H1 (cell line): ENCODE results near the gene RRBP1. TPM values are rescaled to one million over a fixed set of nuclear protein-coding genes. Genes with fewer than 3 reads are reported as not detected.

Source experiments
- CTCF ChIA-PET: fragments of 300-600 bp; sonication (Branson Sonifier 250); formaldehyde crosslinking; loops from one replicate; lab custom pipeline; 2021; ENCODE audit not compliant: partially characterized antibody; lab: Charles Lee
- POLR2A ChIA-PET: fragments of 300-600 bp; sonication (Branson Sonifier 250); formaldehyde crosslinking; loops from one replicate; lab custom pipeline; 2021; ENCODE audit warnings: inconsistent platforms; ENCODE audit not compliant: partially characterized antibody; lab: Charles Lee
- DNase-seq, 2 experiments: peaks; one replicate each; pipeline versions ENCODE4 v3.0.0 to v3.0.0-alpha.2; 2010 to 2022; ENCODE audit warnings: low spot score in 2 of 2, low read depth in 1 of 2, mixed read lengths in 1 of 2
- FAIRE-seq: peaks from 2 replicates; lab custom pipeline; 2011; peaks lifted over from hg19 to GRCh38; lab: Jason Lieb, UNC
- H2AFZ ChIP-seq: 2 replicates; pipeline ENCODE4 v1.8.1; 2012; ENCODE audit warnings: low read length, inconsistent platforms
- H2AK5ac ChIP-seq: 2 replicates; pipeline ENCODE4 v1.6.1; 2013; ENCODE audit warnings: low read depth, low read length
- H2BK120ac ChIP-seq: replicated peaks from 2 replicates; pipeline ENCODE3; 2013; ENCODE audit warnings: low read depth, low read length, inconsistent platforms
- H2BK12ac ChIP-seq: 2 replicates; pipeline ENCODE4 v1.6.1; 2013; ENCODE audit warnings: low read depth, low read length
- H2BK15ac ChIP-seq: 2 replicates; pipeline ENCODE4 v1.6.1; 2013; ENCODE audit warnings: low read length
- H2BK20ac ChIP-seq: 2 replicates; pipeline ENCODE4 v1.6.1; 2013; ENCODE audit warnings: low read length
- H2BK5ac ChIP-seq: 2 replicates; pipeline ENCODE4 v1.6.1; 2013; ENCODE audit warnings: low read depth, low read length
- H3K14ac ChIP-seq: 2 replicates; pipeline ENCODE4 v1.6.1; 2013; ENCODE audit warnings: inconsistent platforms; ENCODE audit not compliant: insufficient read length
- H3K18ac ChIP-seq: 2 replicates; pipeline ENCODE4 v1.6.1; 2013; ENCODE audit warnings: low read length; ENCODE audit errors: extremely low read depth
- H3K23ac ChIP-seq: 2 replicates; pipeline ENCODE4 v1.6.1; 2013; ENCODE audit warnings: inconsistent platforms; ENCODE audit not compliant: insufficient read length
- H3K23me2 ChIP-seq: 2 replicates; pipeline ENCODE4 v1.6.1; 2013; ENCODE audit warnings: low read depth, low read length
- H3K27ac ChIP-seq: 2 replicates; pipeline ENCODE4 v1.6.1; 2011; ENCODE audit warnings: low read depth, low read length, inconsistent platforms
- H3K27me3 ChIP-seq, 4 experiments: replicated peaks in 1 of 4; 1 replicate in 1 of 4; 2 replicates in 3 of 4; pipeline versions ENCODE4 v1.6.1 to v1.8.1; 2011 to 2013; ENCODE audit warnings: low read length in 3 of 4, mild to moderate bottlenecking in 3 of 4, inconsistent platforms in 2 of 4, mixed read lengths in 2 of 4, moderate library complexity in 1 of 4; ENCODE audit not compliant: control insufficient read depth in 3 of 4, insufficient read depth in 3 of 4; ENCODE audit errors: extremely low read depth in 1 of 4
- H3K36me3 ChIP-seq, 4 experiments: 2 replicates each; pipeline versions ENCODE4 v1.6.1 to v1.8.1; 2011 to 2013; ENCODE audit warnings: mild to moderate bottlenecking in 4 of 4, low read length in 3 of 4, moderate library complexity in 2 of 4, control low read depth in 1 of 4, inconsistent platforms in 1 of 4; ENCODE audit not compliant: insufficient read depth in 4 of 4, control insufficient read depth in 2 of 4
- H3K4ac ChIP-seq: replicated peaks from 2 replicates; pipeline ENCODE3; 2013; ENCODE audit warnings: low read length, low read depth, mixed read lengths, inconsistent platforms; ENCODE audit not compliant: insufficient read length
- H3K4me1 ChIP-seq, 4 experiments: replicated peaks in 1 of 4; 1 replicate in 1 of 4; 2 replicates in 3 of 4; pipeline versions ENCODE4 v1.6.1 to v1.8.1; 2011 to 2013; ENCODE audit warnings: low read length in 3 of 4, inconsistent platforms in 2 of 4, mixed read lengths in 1 of 4; ENCODE audit not compliant: insufficient read depth in 4 of 4, control insufficient read depth in 3 of 4
- H3K4me2 ChIP-seq, 2 experiments: 2 replicates each; pipeline versions ENCODE4 v1.6.1 to v1.8.1; 2011 to 2013; ENCODE audit warnings: low read depth in 2 of 2, low read length in 2 of 2, control low read depth in 1 of 2, inconsistent platforms in 1 of 2, mild to moderate bottlenecking in 1 of 2; ENCODE audit not compliant: insufficient read depth in 1 of 2
- H3K4me3 ChIP-seq, 4 experiments: fragments of 200-600, 300-600 bp in 1 of 4; sonication (generic), shearing (Covaris generic), sonication (Bioruptor Twin) in 1 of 4; 2 replicates each; pipeline versions ENCODE4 v1.5.1 to v1.8.1; 2011 to 2016; ENCODE audit warnings: low read length in 4 of 4, low read depth in 3 of 4, control low read depth in 2 of 4, inconsistent platforms in 2 of 4, mild to moderate bottlenecking in 2 of 4, mixed read lengths in 1 of 4, moderate library complexity in 1 of 4; ENCODE audit not compliant: insufficient read depth in 2 of 4; ENCODE audit errors: extremely low read depth in 1 of 4
- H3K56ac ChIP-seq: replicated peaks from 2 replicates; pipeline ENCODE3; 2013; ENCODE audit warnings: low read depth, mild to moderate bottlenecking, mixed read lengths, low read length, inconsistent platforms; ENCODE audit not compliant: insufficient read length
- H3K79me1 ChIP-seq: 2 replicates; pipeline ENCODE4 v1.6.1; 2013; ENCODE audit warnings: low read depth, low read length, control low read depth
- H3K79me2 ChIP-seq, 2 experiments: 2 replicates each; pipeline versions ENCODE4 v1.6.1 to v1.8.1; 2012 to 2013; ENCODE audit warnings: low read length in 2 of 2, mild to moderate bottlenecking in 2 of 2, inconsistent platforms in 1 of 2; ENCODE audit not compliant: insufficient read depth in 2 of 2, control insufficient read depth in 1 of 2
- H3K9ac ChIP-seq, 4 experiments: replicated peaks in 1 of 4; 1 replicate in 1 of 4; 2 replicates in 3 of 4; pipeline versions ENCODE4 v1.6.1 to v1.8.1; 2011 to 2013; ENCODE audit warnings: low read depth in 3 of 4, low read length in 3 of 4, control low read depth in 2 of 4, mild to moderate bottlenecking in 2 of 4, moderate library complexity in 2 of 4, inconsistent platforms in 1 of 4; ENCODE audit errors: extremely low read depth in 1 of 4
- H3K9me3 ChIP-seq, 2 experiments: 2 replicates each; pipeline versions ENCODE4 v1.6.1 to v1.8.1; 2012 to 2013; ENCODE audit warnings: mild to moderate bottlenecking in 2 of 2, moderate library complexity in 2 of 2, control low read depth in 1 of 2, inconsistent platforms in 1 of 2, low read depth in 1 of 2, low read length in 1 of 2, mixed read lengths in 1 of 2; ENCODE audit not compliant: insufficient read depth in 2 of 2
- H4K20me1 ChIP-seq, 2 experiments: replicated peaks in 1 of 2; 2 replicates each; pipeline versions ENCODE3 to v1.8.1; 2011 to 2013; ENCODE audit warnings: inconsistent platforms in 2 of 2, low read length in 2 of 2, mild to moderate bottlenecking in 1 of 2; ENCODE audit not compliant: insufficient read depth in 2 of 2, control insufficient read depth in 1 of 2
- H4K5ac ChIP-seq: 2 replicates; pipeline ENCODE4 v1.6.1; 2013; ENCODE audit warnings: low read length, low read depth, mixed read lengths, inconsistent platforms; ENCODE audit not compliant: insufficient read length
- H4K8ac ChIP-seq: 2 replicates; pipeline ENCODE4 v1.8.0; 2013; ENCODE audit warnings: mild to moderate bottlenecking, moderate library complexity, low read length, inconsistent platforms; ENCODE audit not compliant: insufficient read depth; ENCODE audit errors: extremely low read depth
- H4K91ac ChIP-seq: replicated peaks from 2 replicates; pipeline ENCODE3; 2013; ENCODE audit warnings: low read length, mixed read lengths, inconsistent platforms; ENCODE audit not compliant: insufficient read length
- BACH1 ChIP-seq: IDR thresholded peaks from 2 replicates; pipeline ENCODE4 v1.6.1; 2012; ENCODE audit warnings: low read length, improper control_type of control experiment
- KDM4A ChIP-seq: IDR thresholded peaks from one replicate; pipeline ENCODE4 v1.7.1; 2012; ENCODE audit warnings: low read depth, mild to moderate bottlenecking, moderate library complexity, low read length, inconsistent platforms; ENCODE audit not compliant: severe bottlenecking
- KDM5A ChIP-seq: fragments of 200-600 bp; IDR thresholded peaks from 2 replicates; pipeline ENCODE4 v1.7.1; 2012; ENCODE audit warnings: mild to moderate bottlenecking, low read length, inconsistent platforms, mixed read lengths
- SAP30 ChIP-seq: fragments of 300-600 bp; sonication (generic); IDR thresholded peaks from 2 replicates; pipeline ENCODE4 v1.7.1; 2012; ENCODE audit warnings: low read length, moderate library complexity, mild to moderate bottlenecking, inconsistent platforms; ENCODE audit not compliant: insufficient read depth, insufficient replicate concordance
- SIRT6 ChIP-seq: IDR thresholded peaks from one replicate; pipeline ENCODE4 v1.7.1; 2012; ENCODE audit warnings: low read length, inconsistent platforms
- TEAD4 ChIP-seq: IDR thresholded peaks from 2 replicates; pipeline ENCODE4 v1.6.1; 2012; ENCODE audit warnings: low read depth, low read length, inconsistent platforms, mixed read lengths
- YY1 ChIP-seq: IDR thresholded peaks from 2 replicates; pipeline ENCODE4 v1.6.1; 2011; ENCODE audit warnings: low read depth, mild to moderate bottlenecking, low read length
- WGBS, 2 experiments: shearing (Covaris generic) in 1 of 2; methylation state at CpG; one replicate each; pipeline versions ENCODE4 v1.1.6 to v1.1.7; 2013 to 2015; ENCODE audit warnings: low lambda C conversion rate in 2 of 2, mixed read lengths in 2 of 2, inconsistent platforms in 1 of 2, low coverage in 1 of 2, missing lambda C conversion rate in 1 of 2; ENCODE audit not compliant: insufficient replicate concordance in 2 of 2, insufficient coverage in 1 of 2, insufficient read length in 1 of 2; ENCODE audit errors: extremely low coverage in 1 of 2, missing lambda C conversion rate in 1 of 2; 5-methylcytosine and 5-hydroxymethylcytosine counted together
- polyA plus RNA-seq, 7 experiments: library from polyadenylated mRNA; depleted of rRNA in 3 of 7; stranded (reverse) in 5 of 7; unstranded in 2 of 7; fragments of >200 nt in 5 of 7; fragments of 200-250 nt in 2 of 7; gene quantifications; 1 replicate in 5 of 7; 2 replicates in 1 of 7; 4 replicates in 1 of 7; pipeline versions ENCODE4 v1.2.1 to v1.2.3, GENCODE V29; 2011 to 2013; ENCODE audit warnings: missing spikeins in 2 of 7, mixed read lengths in 2 of 7
- total RNA-seq: library from RNA; stranded (reverse); fragmentation: NEBNext Ultra II Directional; extraction: Animal tissue kit (Norgen Biotek cat#: 25700); gene quantifications from 2 replicates; pipeline ENCODE4 v1.2.1, GENCODE V29; 2021
- TF ChIP-seq, protein P1 (sequence below): IDR thresholded peaks from 2 replicates; pipeline ENCODE4 v1.6.1; 2012; ENCODE audit warnings: low read length, inconsistent platforms
- TF ChIP-seq, protein P2 (sequence below): IDR thresholded peaks from 2 replicates; pipeline ENCODE4 v1.6.1; 2011; ENCODE audit warnings: low read depth, mild to moderate bottlenecking, low read length; ENCODE audit not compliant: insufficient read depth
- TF ChIP-seq, protein P3 (sequence below): IDR thresholded peaks from 2 replicates; pipeline ENCODE4 v1.6.1; 2011; ENCODE audit warnings: low read length, improper control_type of control experiment

Gene RRBP1
- total and polyA plus RNA-seq, 2 of the 8 experiments (the other 6 are each of a cell fraction or from before 2014, with no cell fraction given): 15.9 to 157 TPM

DNA sequence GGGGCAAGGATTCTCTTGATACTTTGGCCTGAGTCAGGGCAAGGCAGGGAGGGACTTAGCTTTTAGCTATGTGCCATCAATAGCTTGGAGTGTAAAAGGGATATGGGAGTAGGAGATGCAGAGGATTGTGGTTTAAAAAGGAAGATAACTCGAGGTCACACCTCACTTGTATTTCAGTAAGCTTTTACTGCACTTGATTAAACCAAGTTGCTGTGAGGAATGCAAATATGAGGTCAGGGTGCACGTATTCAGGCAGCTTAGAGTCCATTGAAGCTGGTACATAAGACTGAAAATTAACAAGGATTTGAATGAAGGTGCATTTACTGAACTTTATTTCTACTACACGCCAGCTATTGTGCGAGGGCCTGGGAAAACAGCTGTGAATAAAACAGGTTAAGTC, 80.1 kb downstream of the RRBP1 start:
- POLR2A ChIA-PET: interaction anchor here (1.5 to 2.1 kb wide), 7 partner anchors 12 to 97 kb away, joined by 3 to 9 read pairs (median 7); partner anchors contain the start of genes BFSP1 and DSTN
- no peak for DNase-seq
- H3K27ac ChIP-seq: peak overlapping the region; percentile 64
- TF ChIP-seq SIRT6 (no peak), SAP30 (no peak), BACH1 (no peak), TEAD4 (no peak), YY1 (no peak), KDM5A (no peak), KDM4A (no peak)
- TF ChIP-seq, protein P1, sequence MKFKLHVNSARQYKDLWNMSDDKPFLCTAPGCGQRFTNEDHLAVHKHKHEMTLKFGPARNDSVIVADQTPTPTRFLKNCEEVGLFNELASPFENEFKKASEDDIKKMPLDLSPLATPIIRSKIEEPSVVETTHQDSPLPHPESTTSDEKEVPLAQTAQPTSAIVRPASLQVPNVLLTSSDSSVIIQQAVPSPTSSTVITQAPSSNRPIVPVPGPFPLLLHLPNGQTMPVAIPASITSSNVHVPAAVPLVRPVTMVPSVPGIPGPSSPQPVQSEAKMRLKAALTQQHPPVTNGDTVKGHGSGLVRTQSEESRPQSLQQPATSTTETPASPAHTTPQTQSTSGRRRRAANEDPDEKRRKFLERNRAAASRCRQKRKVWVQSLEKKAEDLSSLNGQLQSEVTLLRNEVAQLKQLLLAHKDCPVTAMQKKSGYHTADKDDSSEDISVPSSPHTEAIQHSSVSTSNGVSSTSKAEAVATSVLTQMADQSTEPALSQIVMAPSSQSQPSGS: no peak
- TF ChIP-seq, protein P2, sequence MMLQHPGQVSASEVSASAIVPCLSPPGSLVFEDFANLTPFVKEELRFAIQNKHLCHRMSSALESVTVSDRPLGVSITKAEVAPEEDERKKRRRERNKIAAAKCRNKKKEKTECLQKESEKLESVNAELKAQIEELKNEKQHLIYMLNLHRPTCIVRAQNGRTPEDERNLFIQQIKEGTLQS: no peak
- TF ChIP-seq, protein P3, sequence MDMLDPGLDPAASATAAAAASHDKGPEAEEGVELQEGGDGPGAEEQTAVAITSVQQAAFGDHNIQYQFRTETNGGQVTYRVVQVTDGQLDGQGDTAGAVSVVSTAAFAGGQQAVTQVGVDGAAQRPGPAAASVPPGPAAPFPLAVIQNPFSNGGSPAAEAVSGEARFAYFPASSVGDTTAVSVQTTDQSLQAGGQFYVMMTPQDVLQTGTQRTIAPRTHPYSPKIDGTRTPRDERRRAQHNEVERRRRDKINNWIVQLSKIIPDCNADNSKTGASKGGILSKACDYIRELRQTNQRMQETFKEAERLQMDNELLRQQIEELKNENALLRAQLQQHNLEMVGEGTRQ: no peak

More for the DNA sequence above, 80.1 kb downstream of the RRBP1 start:
- Histone ChIP-seq H3K18ac (peak overlapping the region; percentile 33; the same call in 1 of the 2 replicates), H3K4me1 (peaks cover 0 to 15% (median 9%) of the 10 kb centered on the region in 4 experiments; a peak in 6 of 7 replicates), H3K9ac (no peak overlapping the region), H3K27me3 (no peaks in the 10 kb centered on the region), H2BK15ac (no peak overlapping the region), H3K79me2 (peaks cover 5 to 36% of the 10 kb centered on the region in 2 experiments), H4K8ac (no peak overlapping the region), H2BK5ac (peak overlapping the region; percentile 78), H2BK12ac (no peak overlapping the region; the same call in 1 of the 2 replicates), H3K4me2 (peak overlapping the region; percentile 43 to 69), H2AFZ (no peak overlapping the region), H2AK5ac (no peak overlapping the region), H3K36me3 (peaks cover 0 to 16% (median 6%) of the 10 kb centered on the region in 4 experiments; a peak in 4 of 8 replicates), H4K20me1 (peaks cover 0 to 11% of the 10 kb centered on the region in 2 experiments), H3K79me1 (peaks cover 10% of the 10 kb centered on the region), H2BK120ac (peak overlapping the region; percentile 35), H3K56ac (no peak overlapping the region), H3K4ac (peak overlapping the region; percentile 40), H3K4me3 (peak overlapping the region in 1 of 4 experiments; percentile 22; a peak in 1 of 8 replicates), H3K23ac (no peak overlapping the region), H2BK20ac (no peak overlapping the region), H3K23me2 (no peaks in the 10 kb centered on the region), H3K9me3 (no peaks in the 10 kb centered on the region), H4K91ac (no peak overlapping the region), H3K14ac (no peak overlapping the region), H4K5ac (peak overlapping the region; percentile 18)
- 38% methylated on average over 4 of the region's 4 CpGs; no CpG with 5 or more reads in 1 of the 2 experiments for WGBS, 2 experiments
- peak; percentile 50 for FAIRE-seq
- CTCF ChIA-PET: interaction anchor here (0.9 to 4.1 kb wide), 12 partner anchors 8 to 800 kb away, joined by 3 to 15 read pairs (median 6); partner anchors contain the start of gene DSTN
